ENCODE results near the gene BBS9. TPM values are rescaled to one million over a fixed set of nuclear protein-coding genes. Genes with fewer than 3 reads are reported as not detected.

BBS9 gene
- total and polyA plus RNA-seq, 9 of the 15 experiments (the other 6 are each of a cell fraction or from before 2014, with no cell fraction given): 0.77 to 3.3 (median 2.4) TPM

DNA sequence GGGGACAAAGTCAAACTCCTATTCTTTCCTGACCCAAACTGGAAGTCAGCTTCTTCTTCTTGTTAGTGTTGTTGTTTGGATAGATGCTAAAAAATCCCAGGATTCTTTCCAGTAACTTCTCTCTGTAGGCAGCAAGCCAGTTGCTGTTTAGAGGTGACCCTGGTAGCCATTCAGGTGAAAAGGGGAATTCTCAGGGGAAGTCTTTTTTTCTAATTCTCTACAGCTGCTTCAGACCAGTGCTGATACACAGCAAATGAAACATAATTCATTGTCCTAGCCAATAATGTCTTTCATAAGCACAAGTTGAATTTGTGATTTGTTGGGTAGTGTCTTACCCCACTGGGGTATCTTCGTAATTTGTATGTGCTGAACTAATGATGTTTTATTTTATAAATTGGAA, 357.3 kb downstream of the BBS9 start (continued):
- TF ChIP-seq BRD9 (IDR thresholded peaks at IDR 0.05; ENCODE audit: low read depth, partially characterized antibody) (no peak), POLR3A (IDR thresholded peaks at IDR 0.05; ENCODE audit: borderline replicate concordance, extremely low read depth, insufficient read depth, insufficient read length) (no peak), HNRNPL (IDR thresholded peaks at IDR 0.05; ENCODE audit: low read depth, low read length) (no peak), ZNF224 (CRISPR knock-in tag; IDR thresholded peaks at IDR 0.05) (no peak)

DNA sequence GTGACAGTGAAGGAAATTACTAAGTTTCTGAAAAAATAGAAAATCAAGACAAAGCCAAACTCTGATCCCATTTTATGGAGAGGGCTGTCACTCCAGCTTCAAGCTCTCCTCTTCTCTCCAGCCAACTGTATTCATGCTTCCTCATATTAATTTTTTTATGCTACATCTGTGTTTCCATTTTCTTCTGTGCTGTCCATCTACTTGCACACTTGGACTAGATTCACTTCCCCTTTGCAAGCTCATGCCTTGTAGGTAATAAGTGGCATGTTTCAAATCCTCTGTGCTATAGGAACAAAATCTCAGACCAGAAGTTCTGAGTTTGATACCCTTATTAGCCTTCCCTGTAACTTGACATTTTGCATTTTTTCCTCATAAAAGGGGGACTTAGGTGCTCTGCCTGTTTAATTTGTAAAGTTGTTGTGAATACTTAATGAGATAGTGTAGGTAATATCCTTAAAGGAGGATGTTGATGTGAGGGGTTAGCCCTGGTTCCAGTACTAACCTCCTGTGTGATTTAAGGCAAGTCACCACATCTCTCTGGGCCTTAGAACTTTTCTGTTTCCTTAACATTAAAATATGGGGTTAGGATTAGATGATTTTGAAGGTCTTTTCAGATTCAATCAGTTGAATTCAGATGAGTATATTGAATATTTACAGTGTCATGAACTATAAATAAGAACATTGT, 358.8 kb downstream of the BBS9 start:
- no peaks in the 10 kb centered on the region for H3K36me3 ChIP-seq (ENCODE audit: control insufficient read depth, insufficient read depth, low read length)
- H3K4me1 ChIP-seq (replicated peaks in 1 of 2; ENCODE audit: control insufficient read depth in 2 of 2, insufficient read depth in 2 of 2, low read length in 2 of 2): no peaks in the 10 kb centered on the region
- no peak overlapping the region for H3K27ac ChIP-seq (ENCODE audit: extremely low read depth, low read depth, low read length)
- H3K4me2 ChIP-seq (ENCODE audit: insufficient read depth, low read length): no peak overlapping the region
- no peaks in the 10 kb centered on the region for H4K20me1 ChIP-seq (replicated peaks; ENCODE audit: control insufficient read depth, insufficient read depth, low read length)
- BruUV-seq (replicated peaks): no TSS peak
- in situ Hi-C loops (cut with MboI) (no loop called here), intact Hi-C loops (cut with micrococcal nuclease) (no loop called here)
- POLR2A ChIA-PET: interaction anchor here (0.6 kb wide), 1 partner anchor 210 kb away, joined by 3 read pairs; no protein-coding TSS in a partner anchor
- H3K9ac ChIP-seq (ENCODE audit: insufficient read depth in 1 of 2, low read depth in 2 of 2, low read length in 2 of 2): no peak overlapping the region
- no peaks in the 10 kb centered on the region for H3K9me1 ChIP-seq (ENCODE audit: control insufficient read depth, insufficient read depth, low read length)
- no peak for ATAC-seq
- no peak for DNase-seq (ENCODE audit: extremely low read depth in 1 of 4, low spot score in 3 of 4)
- no peak for FAIRE-seq
- H3K79me2 ChIP-seq (ENCODE audit: control insufficient read depth, insufficient read depth, low read length): no peaks in the 10 kb centered on the region
- no peaks in the 10 kb centered on the region for H3K27me3 ChIP-seq (ENCODE audit: control insufficient read depth in 2 of 2, insufficient read depth in 2 of 2, low read length in 2 of 2)
- CTCF ChIA-PET (ENCODE audit: low intra/inter-chr PET ratio): no interaction called here
- no peak overlapping the region for H2AFZ ChIP-seq (ENCODE audit: low read depth, low read length)
- no peak overlapping the region for H3K4me3 ChIP-seq
- H3K9me3 ChIP-seq (replicated peaks; ENCODE audit: control insufficient read depth, insufficient read depth, low read depth, low read length): no peaks in the 10 kb centered on the region; the same call in 1 of the 2 replicates
- no peak for TF ChIP-seq TBP (optimal IDR thresholded peaks at IDR 0.05; ENCODE audit: low read depth, low read length)
- no peak for TF ChIP-seq CC2D1A (IDR thresholded peaks at IDR 0.05)
- TF ChIP-seq HNRNPK (IDR thresholded peaks at IDR 0.05; ENCODE audit: low read depth, low read length, poor library complexity, severe bottlenecking): no peak
- TF ChIP-seq ZNF436 (CRISPR knock-in tag; IDR thresholded peaks at IDR 0.05): no peak
- TF ChIP-seq ZNF79 (CRISPR knock-in tag; IDR thresholded peaks at IDR 0.05; ENCODE audit: low read depth): no peak
- TF ChIP-seq ZNF3 (CRISPR knock-in tag; IDR thresholded peaks at IDR 0.05): no peak
- TF ChIP-seq, protein P1, sequence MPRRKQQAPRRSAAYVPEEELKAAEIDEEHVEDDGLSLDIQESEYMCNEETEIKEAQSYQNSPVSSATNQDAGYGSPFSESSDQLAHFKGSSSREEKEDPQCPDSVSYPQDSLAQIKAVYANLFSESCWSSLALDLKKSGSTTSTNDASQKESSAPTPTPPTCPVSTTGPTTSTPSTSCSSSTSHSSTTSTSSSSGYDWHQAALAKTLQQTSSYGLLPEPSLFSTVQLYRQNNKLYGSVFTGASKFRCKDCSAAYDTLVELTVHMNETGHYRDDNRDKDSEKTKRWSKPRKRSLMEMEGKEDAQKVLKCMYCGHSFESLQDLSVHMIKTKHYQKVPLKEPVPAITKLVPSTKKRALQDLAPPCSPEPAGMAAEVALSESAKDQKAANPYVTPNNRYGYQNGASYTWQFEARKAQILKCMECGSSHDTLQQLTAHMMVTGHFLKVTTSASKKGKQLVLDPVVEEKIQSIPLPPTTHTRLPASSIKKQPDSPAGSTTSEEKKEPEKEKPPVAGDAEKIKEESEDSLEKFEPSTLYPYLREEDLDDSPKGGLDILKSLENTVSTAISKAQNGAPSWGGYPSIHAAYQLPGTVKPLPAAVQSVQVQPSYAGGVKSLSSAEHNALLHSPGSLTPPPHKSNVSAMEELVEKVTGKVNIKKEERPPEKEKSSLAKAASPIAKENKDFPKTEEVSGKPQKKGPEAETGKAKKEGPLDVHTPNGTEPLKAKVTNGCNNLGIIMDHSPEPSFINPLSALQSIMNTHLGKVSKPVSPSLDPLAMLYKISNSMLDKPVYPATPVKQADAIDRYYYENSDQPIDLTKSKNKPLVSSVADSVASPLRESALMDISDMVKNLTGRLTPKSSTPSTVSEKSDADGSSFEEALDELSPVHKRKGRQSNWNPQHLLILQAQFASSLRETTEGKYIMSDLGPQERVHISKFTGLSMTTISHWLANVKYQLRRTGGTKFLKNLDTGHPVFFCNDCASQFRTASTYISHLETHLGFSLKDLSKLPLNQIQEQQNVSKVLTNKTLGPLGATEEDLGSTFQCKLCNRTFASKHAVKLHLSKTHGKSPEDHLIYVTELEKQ (CRISPR knock-in tag; IDR thresholded peaks at IDR 0.05): no peak

Data from K562 (cell line).